GM23338 (cell line): ENCODE results near the gene TLDC2.

Experiments
- CREB1 ChIP-seq: fragments of 250-450 bp; sonication (Bioruptor Pico); IDR thresholded peaks from 2 replicates; pipeline ENCODE4 v1.5.0; 2020; ENCODE audit warnings: low read depth, mild to moderate bottlenecking, moderate library complexity
- EZH2 ChIP-seq: fragments of 200-600 bp; sonication (generic); IDR thresholded peaks from one replicate; pipeline ENCODE4 v1.8.0; 2017; ENCODE audit warnings: antibody characterized with exemption, mild to moderate bottlenecking, low read depth; ENCODE audit not compliant: unreplicated experiment
- JUNB ChIP-seq: IDR thresholded peaks from one replicate; pipeline ENCODE4 v1.6.1; 2016; ENCODE audit warnings: antibody characterized with exemption; ENCODE audit not compliant: unreplicated experiment
- NANOG ChIP-seq: IDR thresholded peaks from 2 replicates; pipeline ENCODE4 v1.6.1; 2016; ENCODE audit warnings: antibody characterized with exemption, borderline replicate concordance
- POLR2AphosphoS5 ChIP-seq: IDR thresholded peaks from 2 replicates; pipeline ENCODE4 v1.6.1; 2016; ENCODE audit warnings: antibody characterized with exemption, low read depth
- STAT1 ChIP-seq: IDR thresholded peaks from one replicate; pipeline ENCODE4 v1.6.1; 2016; ENCODE audit warnings: antibody characterized with exemption; ENCODE audit not compliant: unreplicated experiment
- ZNF331 ChIP-seq: fragments of 250-450 bp; sonication (Bioruptor Pico); IDR thresholded peaks from 2 replicates; pipeline ENCODE4 v1.5.0; 2020; ENCODE audit warnings: low read depth, mild to moderate bottlenecking, moderate library complexity
- TF ChIP-seq, protein P1 (sequence below), 2 experiments: fragments of 200-600 bp in 1 of 2; sonication (generic) in 1 of 2; conservative IDR thresholded peaks; 2 replicates each; pipeline versions ENCODE4 v1.5.1 to v1.6.1; 2016 to 2017; ENCODE audit warnings: antibody characterized with exemption in 2 of 2, low read depth in 2 of 2, mild to moderate bottlenecking in 2 of 2, moderate library complexity in 1 of 2
- TF ChIP-seq, protein P2 (sequence below): IDR thresholded peaks from 2 replicates; pipeline ENCODE4 v1.6.1; 2016; ENCODE audit warnings: antibody characterized with exemption
- TF ChIP-seq, protein P3 (sequence below): IDR thresholded peaks from one replicate; pipeline ENCODE4 v1.6.1; 2018; ENCODE audit warnings: antibody characterized with exemption; ENCODE audit not compliant: unreplicated experiment

DNA sequence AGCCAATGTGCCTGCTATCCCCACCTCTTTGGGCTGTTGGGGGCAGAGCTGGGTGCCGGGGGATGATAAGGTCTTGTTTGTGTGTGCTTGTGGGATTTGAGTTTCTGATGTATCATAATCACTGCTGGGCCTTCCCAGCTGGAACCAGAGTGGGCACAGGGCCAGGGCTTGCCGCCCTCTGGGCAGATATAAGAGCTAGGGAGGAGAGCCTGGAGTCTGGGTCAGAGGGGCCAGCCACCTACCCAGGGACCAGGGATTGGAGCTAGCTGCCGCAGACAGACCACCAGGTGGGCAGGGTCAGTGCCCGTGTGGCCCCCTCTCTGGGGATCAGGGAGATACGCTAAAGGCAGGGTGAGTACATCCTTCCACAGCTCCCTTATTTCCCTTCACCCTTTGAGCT lies 3.1 kb upstream of the TLDC2 start:
- TF ChIP-seq, protein P1, sequence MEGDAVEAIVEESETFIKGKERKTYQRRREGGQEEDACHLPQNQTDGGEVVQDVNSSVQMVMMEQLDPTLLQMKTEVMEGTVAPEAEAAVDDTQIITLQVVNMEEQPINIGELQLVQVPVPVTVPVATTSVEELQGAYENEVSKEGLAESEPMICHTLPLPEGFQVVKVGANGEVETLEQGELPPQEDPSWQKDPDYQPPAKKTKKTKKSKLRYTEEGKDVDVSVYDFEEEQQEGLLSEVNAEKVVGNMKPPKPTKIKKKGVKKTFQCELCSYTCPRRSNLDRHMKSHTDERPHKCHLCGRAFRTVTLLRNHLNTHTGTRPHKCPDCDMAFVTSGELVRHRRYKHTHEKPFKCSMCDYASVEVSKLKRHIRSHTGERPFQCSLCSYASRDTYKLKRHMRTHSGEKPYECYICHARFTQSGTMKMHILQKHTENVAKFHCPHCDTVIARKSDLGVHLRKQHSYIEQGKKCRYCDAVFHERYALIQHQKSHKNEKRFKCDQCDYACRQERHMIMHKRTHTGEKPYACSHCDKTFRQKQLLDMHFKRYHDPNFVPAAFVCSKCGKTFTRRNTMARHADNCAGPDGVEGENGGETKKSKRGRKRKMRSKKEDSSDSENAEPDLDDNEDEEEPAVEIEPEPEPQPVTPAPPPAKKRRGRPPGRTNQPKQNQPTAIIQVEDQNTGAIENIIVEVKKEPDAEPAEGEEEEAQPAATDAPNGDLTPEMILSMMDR (conservative IDR thresholded peaks at IDR 0.05; ENCODE audit: low read depth in 2 of 2), result no peak
- TF ChIP-seq EZH2, result no peak
- TF ChIP-seq, protein P2, sequence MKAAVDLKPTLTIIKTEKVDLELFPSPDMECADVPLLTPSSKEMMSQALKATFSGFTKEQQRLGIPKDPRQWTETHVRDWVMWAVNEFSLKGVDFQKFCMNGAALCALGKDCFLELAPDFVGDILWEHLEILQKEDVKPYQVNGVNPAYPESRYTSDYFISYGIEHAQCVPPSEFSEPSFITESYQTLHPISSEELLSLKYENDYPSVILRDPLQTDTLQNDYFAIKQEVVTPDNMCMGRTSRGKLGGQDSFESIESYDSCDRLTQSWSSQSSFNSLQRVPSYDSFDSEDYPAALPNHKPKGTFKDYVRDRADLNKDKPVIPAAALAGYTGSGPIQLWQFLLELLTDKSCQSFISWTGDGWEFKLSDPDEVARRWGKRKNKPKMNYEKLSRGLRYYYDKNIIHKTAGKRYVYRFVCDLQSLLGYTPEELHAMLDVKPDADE, result no peak
- TF ChIP-seq CREB1 (CRISPR knock-in tag), result no peak
- no peak for TF ChIP-seq POLR2AphosphoS5
- TF ChIP-seq NANOG, result no peak
- TF ChIP-seq, protein P3, sequence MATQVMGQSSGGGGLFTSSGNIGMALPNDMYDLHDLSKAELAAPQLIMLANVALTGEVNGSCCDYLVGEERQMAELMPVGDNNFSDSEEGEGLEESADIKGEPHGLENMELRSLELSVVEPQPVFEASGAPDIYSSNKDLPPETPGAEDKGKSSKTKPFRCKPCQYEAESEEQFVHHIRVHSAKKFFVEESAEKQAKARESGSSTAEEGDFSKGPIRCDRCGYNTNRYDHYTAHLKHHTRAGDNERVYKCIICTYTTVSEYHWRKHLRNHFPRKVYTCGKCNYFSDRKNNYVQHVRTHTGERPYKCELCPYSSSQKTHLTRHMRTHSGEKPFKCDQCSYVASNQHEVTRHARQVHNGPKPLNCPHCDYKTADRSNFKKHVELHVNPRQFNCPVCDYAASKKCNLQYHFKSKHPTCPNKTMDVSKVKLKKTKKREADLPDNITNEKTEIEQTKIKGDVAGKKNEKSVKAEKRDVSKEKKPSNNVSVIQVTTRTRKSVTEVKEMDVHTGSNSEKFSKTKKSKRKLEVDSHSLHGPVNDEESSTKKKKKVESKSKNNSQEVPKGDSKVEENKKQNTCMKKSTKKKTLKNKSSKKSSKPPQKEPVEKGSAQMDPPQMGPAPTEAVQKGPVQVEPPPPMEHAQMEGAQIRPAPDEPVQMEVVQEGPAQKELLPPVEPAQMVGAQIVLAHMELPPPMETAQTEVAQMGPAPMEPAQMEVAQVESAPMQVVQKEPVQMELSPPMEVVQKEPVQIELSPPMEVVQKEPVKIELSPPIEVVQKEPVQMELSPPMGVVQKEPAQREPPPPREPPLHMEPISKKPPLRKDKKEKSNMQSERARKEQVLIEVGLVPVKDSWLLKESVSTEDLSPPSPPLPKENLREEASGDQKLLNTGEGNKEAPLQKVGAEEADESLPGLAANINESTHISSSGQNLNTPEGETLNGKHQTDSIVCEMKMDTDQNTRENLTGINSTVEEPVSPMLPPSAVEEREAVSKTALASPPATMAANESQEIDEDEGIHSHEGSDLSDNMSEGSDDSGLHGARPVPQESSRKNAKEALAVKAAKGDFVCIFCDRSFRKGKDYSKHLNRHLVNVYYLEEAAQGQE, result no peak
- TF ChIP-seq ZNF331 (CRISPR knock-in tag), result no peak
- TF ChIP-seq JUNB, result no peak
- TF ChIP-seq STAT1, result no peak
